Transverse colon (tissue), 4 donors: ENCODE measurements around the gene CNN1.

Source experiments
- POLR2A ChIP-seq: fragments of 450-650 bp; IDR thresholded peaks from one replicate; pipeline ENCODE4 v1.6.1; 2016; ENCODE audit warnings: antibody characterized with exemption, mild to moderate bottlenecking, moderate library complexity
- POLR2AphosphoS5 ChIP-seq, 3 donors: sonication (generic); formaldehyde crosslinking; IDR thresholded peaks; one replicate each; pipeline ENCODE4 v1.6.1; 2016; ENCODE audit warnings: antibody characterized with exemption in 3 of 3
- TF ChIP-seq, protein P1 (sequence below), 5 experiments: fragments of 200-600 bp in 3 of 5; fragments of 450-650 bp in 2 of 5; sonication (generic) in 3 of 5; IDR thresholded peaks; 1 replicate in 2 of 5; 2 replicates in 3 of 5; pipeline ENCODE4 v1.5.1; 2016 to 2017; ENCODE audit warnings: antibody characterized with exemption in 5 of 5, inconsistent platforms in 3 of 5, mild to moderate bottlenecking in 2 of 5, moderate library complexity in 1 of 5

DNA sequence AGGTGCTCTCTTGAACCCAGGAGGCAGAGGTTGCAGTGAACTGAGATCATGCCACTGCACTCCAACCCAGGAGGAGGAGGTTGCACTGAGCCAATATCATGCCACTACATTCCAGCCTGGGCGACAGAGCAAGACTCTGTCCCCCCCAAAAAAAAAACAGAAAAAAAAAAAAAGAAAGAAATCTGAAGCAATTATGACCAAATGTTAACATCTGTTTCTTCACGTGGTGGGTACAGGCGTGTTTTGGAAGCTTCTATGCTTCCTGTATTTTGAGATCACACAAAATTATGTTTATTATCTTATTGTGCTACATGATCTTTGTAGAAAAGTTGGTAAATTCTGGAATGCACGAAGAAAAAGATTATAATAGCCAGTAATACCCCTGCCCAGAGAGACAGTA, 41.5 kb downstream of the CNN1 start:
- TF ChIP-seq, protein P1, sequence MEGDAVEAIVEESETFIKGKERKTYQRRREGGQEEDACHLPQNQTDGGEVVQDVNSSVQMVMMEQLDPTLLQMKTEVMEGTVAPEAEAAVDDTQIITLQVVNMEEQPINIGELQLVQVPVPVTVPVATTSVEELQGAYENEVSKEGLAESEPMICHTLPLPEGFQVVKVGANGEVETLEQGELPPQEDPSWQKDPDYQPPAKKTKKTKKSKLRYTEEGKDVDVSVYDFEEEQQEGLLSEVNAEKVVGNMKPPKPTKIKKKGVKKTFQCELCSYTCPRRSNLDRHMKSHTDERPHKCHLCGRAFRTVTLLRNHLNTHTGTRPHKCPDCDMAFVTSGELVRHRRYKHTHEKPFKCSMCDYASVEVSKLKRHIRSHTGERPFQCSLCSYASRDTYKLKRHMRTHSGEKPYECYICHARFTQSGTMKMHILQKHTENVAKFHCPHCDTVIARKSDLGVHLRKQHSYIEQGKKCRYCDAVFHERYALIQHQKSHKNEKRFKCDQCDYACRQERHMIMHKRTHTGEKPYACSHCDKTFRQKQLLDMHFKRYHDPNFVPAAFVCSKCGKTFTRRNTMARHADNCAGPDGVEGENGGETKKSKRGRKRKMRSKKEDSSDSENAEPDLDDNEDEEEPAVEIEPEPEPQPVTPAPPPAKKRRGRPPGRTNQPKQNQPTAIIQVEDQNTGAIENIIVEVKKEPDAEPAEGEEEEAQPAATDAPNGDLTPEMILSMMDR (IDR thresholded peaks at IDR 0.05), result no peak
- TF ChIP-seq POLR2A (no peak), POLR2AphosphoS5 (IDR thresholded peaks at IDR 0.05) (no peak)
